K562 (cell line): ENCODE data around the gene RAB31. TPM values are rescaled to one million over a fixed set of nuclear protein-coding genes. Genes with fewer than 3 reads are reported as not detected.

ENCODE experiments used
- GTF2A2 ChIP-seq: IDR thresholded peaks from 2 replicates; pipeline ENCODE4 v1.6.1; 2016; ENCODE audit warnings: mild to moderate bottlenecking, missing genetic modification characterization, missing compliant biosample characterization
- HES1 ChIP-seq: fragments of 450-650 bp; IDR thresholded peaks from 2 replicates; pipeline ENCODE4 v1.6.1; 2016; ENCODE audit warnings: low read depth, mild to moderate bottlenecking, moderate library complexity
- KLF6 ChIP-seq: fragments of 250-450 bp; sonication (Bioruptor Pico); IDR thresholded peaks from 2 replicates; pipeline ENCODE4 v1.4.0; 2020; ENCODE audit warnings: mild to moderate bottlenecking, moderate library complexity, borderline replicate concordance
- LEF1 ChIP-seq: fragments of 450-650 bp; IDR thresholded peaks from 2 replicates; pipeline ENCODE4 v1.6.1; 2016; ENCODE audit warnings: mild to moderate bottlenecking
- PTBP1 ChIP-seq: fragments of 200-400 bp; formaldehyde crosslinking; IDR thresholded peaks from 2 replicates; pipeline ENCODE4 v1.6.1; 2017; ENCODE audit warnings: low read depth, low read length
- RAD21 ChIP-seq, 2 experiments: fragments of 250-450 bp in 1 of 2; fragments of 450-650 bp in 1 of 2; sonication (Bioruptor Pico) in 1 of 2; formaldehyde crosslinking in 1 of 2; IDR thresholded peaks in 1 of 2; conservative IDR thresholded peaks in 1 of 2; 2 replicates each; pipeline versions ENCODE4 v1.4.0 to v1.8.0; 2020 to 2022; ENCODE audit warnings: mild to moderate bottlenecking in 2 of 2, moderate library complexity in 1 of 2
- STAG1 ChIP-seq: sonication (generic); formaldehyde crosslinking; IDR thresholded peaks from 2 replicates; pipeline ENCODE4 v1.5.0; 2020; ENCODE audit warnings: missing genetic modification reagents, borderline replicate concordance
- ZNF785 ChIP-seq: fragments of 250-450 bp; sonication (Bioruptor Pico); IDR thresholded peaks from 2 replicates; pipeline ENCODE4 v1.4.0; 2020; ENCODE audit warnings: mild to moderate bottlenecking
- ZSCAN29 ChIP-seq: fragments of 450-650 bp; IDR thresholded peaks from 2 replicates; pipeline ENCODE4 v1.6.1; 2017
- polyA plus RNA-seq, 8 experiments: library from polyadenylated mRNA; depleted of rRNA in 4 of 8; stranded (reverse) in 5 of 8; unstranded in 3 of 8; fragments of >200 nt; fragmentation: Nextera tagmentation in 2 of 8; fragmentation: Illumina TruSeq in 1 of 8; extraction: Ambion mirVana in 2 of 8; extraction: Trizol in 1 of 8; gene quantifications; 2 replicates each; pipeline versions ENCODE4 v1.2.1 to v1.2.3, GENCODE V29; 2011 to 2014; ENCODE audit warnings: inconsistent platforms in 1 of 8, missing spikeins in 1 of 8
- total RNA-seq, 7 experiments: library from RNA; depleted of rRNA in 6 of 7; stranded (reverse); fragments of >200 nt in 6 of 7; fragmentation: Illumina TruSeq in 2 of 7; extraction: Trizol in 2 of 7; gene quantifications; 2 replicates each; pipeline versions ENCODE4 v1.2.1 to v1.2.3, GENCODE V29; 2011 to 2021; ENCODE audit warnings: low replicate concordance in 1 of 7
- TF ChIP-seq, protein P1 (sequence below), 2 experiments: fragments of 450-650 bp; formaldehyde crosslinking in 1 of 2; IDR thresholded peaks; 2 replicates each; pipeline versions ENCODE4 v1.4.0 to v1.6.1; 2014 to 2020; ENCODE audit warnings: mild to moderate bottlenecking in 2 of 2, borderline replicate concordance in 1 of 2, low read depth in 1 of 2
- TF ChIP-seq, protein P2 (sequence below): fragments of 450-650 bp; IDR thresholded peaks from 2 replicates; pipeline ENCODE4 v1.6.1; 2018; ENCODE audit not compliant: partially characterized antibody

The RAB31 gene
- total and polyA plus RNA-seq, 9 of the 15 experiments (the other 6 are each of a cell fraction or from before 2014, with no cell fraction given) = 20.7 to 70.4 (median 41.3) TPM

DNA sequence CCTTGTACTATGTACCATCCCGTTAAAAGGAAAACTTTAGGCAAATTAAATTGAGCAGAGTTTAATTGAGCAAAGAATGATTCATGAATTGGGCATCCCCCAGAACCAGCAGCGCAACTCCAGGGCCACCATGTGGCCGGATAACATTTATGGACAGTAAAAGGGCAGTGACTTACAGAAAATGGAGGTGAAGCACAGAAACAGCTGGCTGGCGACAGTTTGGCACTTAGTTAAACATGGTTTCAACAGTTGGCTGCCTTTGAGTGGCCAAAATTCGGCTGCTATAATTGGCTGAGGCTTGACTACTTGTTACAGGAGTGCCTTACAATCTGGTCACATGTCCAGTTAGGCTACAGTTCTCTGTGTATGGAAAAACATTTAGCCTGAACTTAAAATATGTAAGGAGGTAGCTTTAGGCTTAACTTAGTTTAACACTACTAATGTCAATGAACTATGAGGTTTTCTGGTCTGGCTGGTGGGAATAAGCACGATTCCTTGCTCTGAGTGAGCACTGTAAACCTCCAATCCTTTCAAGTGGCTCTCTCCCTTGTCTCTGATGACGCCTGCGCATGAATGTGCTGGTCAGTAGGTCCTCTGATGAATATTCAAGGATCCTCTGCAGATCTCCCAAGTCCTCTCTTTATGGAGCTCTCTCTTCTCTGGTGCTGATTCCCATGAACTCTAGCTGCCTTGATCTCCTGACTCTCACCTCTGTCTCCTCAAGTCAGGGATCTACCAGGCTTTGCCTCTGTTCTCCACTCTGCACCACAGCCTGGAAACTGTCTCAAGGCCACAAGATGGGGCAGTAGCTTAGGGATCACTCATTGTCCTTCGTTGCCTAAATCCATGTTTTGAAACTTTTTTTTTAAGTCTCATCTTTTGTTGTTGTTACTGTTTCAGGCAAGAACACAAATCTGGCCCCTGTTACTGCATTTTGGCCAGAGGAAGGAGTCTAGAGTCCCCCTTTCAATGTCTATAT is 24.4 kb upstream of the RAB31 start (continued):
- TF ChIP-seq HES1 = no peak
- TF ChIP-seq KLF6 = no peak
- TF ChIP-seq ZSCAN29 = no peak
- TF ChIP-seq, protein P1, sequence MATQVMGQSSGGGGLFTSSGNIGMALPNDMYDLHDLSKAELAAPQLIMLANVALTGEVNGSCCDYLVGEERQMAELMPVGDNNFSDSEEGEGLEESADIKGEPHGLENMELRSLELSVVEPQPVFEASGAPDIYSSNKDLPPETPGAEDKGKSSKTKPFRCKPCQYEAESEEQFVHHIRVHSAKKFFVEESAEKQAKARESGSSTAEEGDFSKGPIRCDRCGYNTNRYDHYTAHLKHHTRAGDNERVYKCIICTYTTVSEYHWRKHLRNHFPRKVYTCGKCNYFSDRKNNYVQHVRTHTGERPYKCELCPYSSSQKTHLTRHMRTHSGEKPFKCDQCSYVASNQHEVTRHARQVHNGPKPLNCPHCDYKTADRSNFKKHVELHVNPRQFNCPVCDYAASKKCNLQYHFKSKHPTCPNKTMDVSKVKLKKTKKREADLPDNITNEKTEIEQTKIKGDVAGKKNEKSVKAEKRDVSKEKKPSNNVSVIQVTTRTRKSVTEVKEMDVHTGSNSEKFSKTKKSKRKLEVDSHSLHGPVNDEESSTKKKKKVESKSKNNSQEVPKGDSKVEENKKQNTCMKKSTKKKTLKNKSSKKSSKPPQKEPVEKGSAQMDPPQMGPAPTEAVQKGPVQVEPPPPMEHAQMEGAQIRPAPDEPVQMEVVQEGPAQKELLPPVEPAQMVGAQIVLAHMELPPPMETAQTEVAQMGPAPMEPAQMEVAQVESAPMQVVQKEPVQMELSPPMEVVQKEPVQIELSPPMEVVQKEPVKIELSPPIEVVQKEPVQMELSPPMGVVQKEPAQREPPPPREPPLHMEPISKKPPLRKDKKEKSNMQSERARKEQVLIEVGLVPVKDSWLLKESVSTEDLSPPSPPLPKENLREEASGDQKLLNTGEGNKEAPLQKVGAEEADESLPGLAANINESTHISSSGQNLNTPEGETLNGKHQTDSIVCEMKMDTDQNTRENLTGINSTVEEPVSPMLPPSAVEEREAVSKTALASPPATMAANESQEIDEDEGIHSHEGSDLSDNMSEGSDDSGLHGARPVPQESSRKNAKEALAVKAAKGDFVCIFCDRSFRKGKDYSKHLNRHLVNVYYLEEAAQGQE (IDR thresholded peaks at IDR 0.05; ENCODE audit: borderline replicate concordance) = peak; percentile 90
- TF ChIP-seq, protein P1 (CRISPR knock-in tag; IDR thresholded peaks at IDR 0.05; ENCODE audit: low read depth) = no peak
- no peak for TF ChIP-seq PTBP1
- peak; percentile 95 to 97 for TF ChIP-seq RAD21 (CRISPR knock-in tag; conservative IDR thresholded peaks at IDR 0.05 in 1 of 2, IDR thresholded peaks at IDR 0.05 in 1 of 2)
- no peak for TF ChIP-seq ZNF785 (CRISPR knock-in tag)
- TF ChIP-seq LEF1 = no peak
- TF ChIP-seq, protein P2, sequence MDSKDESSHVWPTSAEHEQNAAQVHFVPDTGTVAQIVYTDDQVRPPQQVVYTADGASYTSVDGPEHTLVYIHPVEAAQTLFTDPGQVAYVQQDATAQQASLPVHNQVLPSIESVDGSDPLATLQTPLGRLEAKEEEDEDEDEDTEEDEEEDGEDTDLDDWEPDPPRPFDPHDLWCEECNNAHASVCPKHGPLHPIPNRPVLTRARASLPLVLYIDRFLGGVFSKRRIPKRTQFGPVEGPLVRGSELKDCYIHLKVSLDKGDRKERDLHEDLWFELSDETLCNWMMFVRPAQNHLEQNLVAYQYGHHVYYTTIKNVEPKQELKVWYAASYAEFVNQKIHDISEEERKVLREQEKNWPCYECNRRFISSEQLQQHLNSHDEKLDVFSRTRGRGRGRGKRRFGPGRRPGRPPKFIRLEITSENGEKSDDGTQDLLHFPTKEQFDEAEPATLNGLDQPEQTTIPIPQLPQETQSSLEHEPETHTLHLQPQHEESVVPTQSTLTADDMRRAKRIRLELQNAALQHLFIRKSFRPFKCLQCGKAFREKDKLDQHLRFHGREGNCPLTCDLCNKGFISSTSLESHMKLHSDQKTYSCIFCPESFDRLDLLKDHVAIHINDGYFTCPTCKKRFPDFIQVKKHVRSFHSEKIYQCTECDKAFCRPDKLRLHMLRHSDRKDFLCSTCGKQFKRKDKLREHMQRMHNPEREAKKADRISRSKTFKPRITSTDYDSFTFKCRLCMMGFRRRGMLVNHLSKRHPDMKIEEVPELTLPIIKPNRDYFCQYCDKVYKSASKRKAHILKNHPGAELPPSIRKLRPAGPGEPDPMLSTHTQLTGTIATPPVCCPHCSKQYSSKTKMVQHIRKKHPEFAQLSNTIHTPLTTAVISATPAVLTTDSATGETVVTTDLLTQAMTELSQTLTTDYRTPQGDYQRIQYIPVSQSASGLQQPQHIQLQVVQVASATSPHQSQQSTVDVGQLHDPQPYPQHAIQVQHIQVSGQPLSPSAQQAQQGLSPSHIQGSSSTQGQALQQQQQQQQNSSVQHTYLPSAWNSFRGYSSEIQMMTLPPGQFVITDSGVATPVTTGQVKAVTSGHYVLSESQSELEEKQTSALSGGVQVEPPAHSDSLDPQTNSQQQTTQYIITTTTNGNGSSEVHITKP = peak; percentile 14
- no peak for TF ChIP-seq GTF2A2 (tag)
- TF ChIP-seq STAG1 (CRISPR knock-in tag) = no peak; the same call in 1 of the 2 replicates
